Upper lobe of left lung (tissue), 6 donors: ENCODE data around the gene GNPTG. TPM values are rescaled to one million over a fixed set of nuclear protein-coding genes. Genes with fewer than 3 reads are reported as not detected.
A peak's percentile ranks its signal among the peaks of the same experiment; 100 is the strongest.

Experiments used
- ATAC-seq, 2 donors: fragments of 200-7000 bp; cut with Tn5 transposase; one replicate each; pipeline ENCODE4 v1.9.1; 2022; ENCODE audit warnings: mild to moderate bottlenecking in 2 of 2, moderate library complexity in 2 of 2; ENCODE audit not compliant: low FRiP score in 2 of 2
- DNase-seq, 2 donors: peaks; one replicate each; pipeline ENCODE4 v3.0.0-alpha.2; 2019 to 2020
- H3K27ac ChIP-seq, 4 donors: fragments of 200-600 bp; sonication (generic); one replicate each; pipeline ENCODE4 v1.5.1; 2016 to 2019
- H3K27me3 ChIP-seq, 4 donors: fragments of 200-600 bp; sonication (generic); one replicate each; pipeline ENCODE4 v1.5.1; 2017 to 2019
- H3K36me3 ChIP-seq, 4 donors: fragments of 200-600 bp; sonication (generic); one replicate each; pipeline ENCODE4 v1.5.1; 2016 to 2019
- H3K4me1 ChIP-seq, 4 donors: fragments of 200-600 bp; sonication (generic); one replicate each; pipeline ENCODE4 v1.5.1; 2018 to 2019
- H3K4me3 ChIP-seq, 4 donors: fragments of 200-600 bp; sonication (generic); one replicate each; pipeline ENCODE4 v1.5.1; 2017 to 2019; ENCODE audit warnings: mild to moderate bottlenecking in 2 of 4, moderate library complexity in 1 of 4
- H3K9me3 ChIP-seq, 4 donors: fragments of 200-600 bp; sonication (generic); one replicate each; pipeline ENCODE4 v1.5.1; 2018 to 2019
- EP300 ChIP-seq, 4 donors: sonication (generic); formaldehyde crosslinking; IDR thresholded peaks; one replicate each; pipeline ENCODE4 v1.5.1; 2017; ENCODE audit warnings: antibody characterized with exemption in 4 of 4, control low read depth in 2 of 4
- POLR2A ChIP-seq, 4 donors: fragments of 450-650 bp; IDR thresholded peaks; one replicate each; pipeline ENCODE4 v1.5.1; 2016 to 2017; ENCODE audit warnings: antibody characterized with exemption in 4 of 4, mild to moderate bottlenecking in 2 of 4
- POLR2AphosphoS5 ChIP-seq, 2 donors: sonication (generic); formaldehyde crosslinking; IDR thresholded peaks; one replicate each; pipeline ENCODE4 v1.5.1; 2017; ENCODE audit warnings: antibody characterized with exemption in 2 of 2
- WGBS, 2 donors: methylation state at CpG; one replicate each; pipeline ENCODE4 v1.1.5; 2017 to 2018; 5-methylcytosine and 5-hydroxymethylcytosine counted together
- total RNA-seq, 6 donors: library from RNA; depleted of rRNA in 4 of 6; stranded (reverse); fragments of >200 nt in 4 of 6; gene quantifications; one replicate each; pipeline versions ENCODE4 v1.1.0 to v1.2.1, GENCODE V29; 2016 to 2021
- TF ChIP-seq, protein P1 (sequence below), 6 experiments: fragments of 450-650 bp in 4 of 6; fragments of 200-600 bp in 2 of 6; sonication (generic) in 2 of 6; IDR thresholded peaks; one replicate each; pipeline ENCODE4 v1.5.1; 2016 to 2019; ENCODE audit warnings: antibody characterized with exemption in 6 of 6
- donor health status: DM: no; HTN: no; CAD: no; lungs with moderate emphysema.
- donor health status: DM: no; HTN: yes; CAD: no; lungs with severe emphysema.

The GNPTG gene
- total RNA-seq, 6 donors from 2014 or later = 32.8 to 106 (median 93.0) TPM

DNA sequence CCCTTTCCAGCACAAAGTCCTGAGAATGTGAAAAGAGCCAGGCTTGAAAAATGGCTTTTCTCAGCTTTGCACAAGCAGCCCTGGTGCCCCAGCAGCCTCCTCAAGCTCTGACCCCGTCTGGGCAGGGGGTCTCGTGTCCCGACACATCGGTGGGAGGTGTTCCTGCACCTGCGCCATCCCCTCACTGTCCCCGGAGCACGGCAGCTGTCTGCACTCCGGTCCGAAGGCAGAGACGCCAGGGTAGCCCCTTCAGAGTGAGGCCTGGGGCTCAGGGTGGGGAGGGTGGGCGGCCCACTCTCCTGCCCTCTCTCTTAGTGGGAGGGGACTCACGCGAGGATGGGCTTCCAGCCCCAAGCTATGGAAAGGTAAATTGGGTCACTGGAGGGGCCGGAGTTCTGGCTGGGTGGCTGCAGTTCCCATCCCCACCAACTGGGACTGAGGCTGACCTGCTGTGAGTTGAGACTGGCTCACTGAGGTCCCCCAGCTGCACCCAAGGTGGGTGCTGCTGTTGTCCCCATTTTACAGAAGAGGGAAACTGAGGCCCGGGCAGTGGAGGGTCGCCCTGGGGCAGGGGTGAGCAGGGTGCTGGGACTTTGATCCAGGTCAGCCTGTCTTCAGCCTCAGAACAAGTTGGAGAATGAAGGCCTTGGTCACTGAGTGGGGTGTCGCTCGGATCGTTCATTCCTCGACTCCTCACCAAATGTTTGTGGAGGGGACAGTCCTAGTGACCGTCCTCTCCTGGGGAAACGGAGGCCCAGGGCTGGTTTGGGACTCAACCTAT lies 20.6 kb upstream of the GNPTG start:
- no peak for ATAC-seq
- TF ChIP-seq, protein P1, sequence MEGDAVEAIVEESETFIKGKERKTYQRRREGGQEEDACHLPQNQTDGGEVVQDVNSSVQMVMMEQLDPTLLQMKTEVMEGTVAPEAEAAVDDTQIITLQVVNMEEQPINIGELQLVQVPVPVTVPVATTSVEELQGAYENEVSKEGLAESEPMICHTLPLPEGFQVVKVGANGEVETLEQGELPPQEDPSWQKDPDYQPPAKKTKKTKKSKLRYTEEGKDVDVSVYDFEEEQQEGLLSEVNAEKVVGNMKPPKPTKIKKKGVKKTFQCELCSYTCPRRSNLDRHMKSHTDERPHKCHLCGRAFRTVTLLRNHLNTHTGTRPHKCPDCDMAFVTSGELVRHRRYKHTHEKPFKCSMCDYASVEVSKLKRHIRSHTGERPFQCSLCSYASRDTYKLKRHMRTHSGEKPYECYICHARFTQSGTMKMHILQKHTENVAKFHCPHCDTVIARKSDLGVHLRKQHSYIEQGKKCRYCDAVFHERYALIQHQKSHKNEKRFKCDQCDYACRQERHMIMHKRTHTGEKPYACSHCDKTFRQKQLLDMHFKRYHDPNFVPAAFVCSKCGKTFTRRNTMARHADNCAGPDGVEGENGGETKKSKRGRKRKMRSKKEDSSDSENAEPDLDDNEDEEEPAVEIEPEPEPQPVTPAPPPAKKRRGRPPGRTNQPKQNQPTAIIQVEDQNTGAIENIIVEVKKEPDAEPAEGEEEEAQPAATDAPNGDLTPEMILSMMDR (IDR thresholded peaks at IDR 0.05) = peak in 1 of 6 experiments; percentile 8
- TF ChIP-seq POLR2AphosphoS5 (IDR thresholded peaks at IDR 0.05) = no peak
- TF ChIP-seq EP300 (IDR thresholded peaks at IDR 0.05) = no peak
- no peak for TF ChIP-seq POLR2A (IDR thresholded peaks at IDR 0.05)
- WGBS, 2 donors = 44 to 64% methylated on average over 5 to 22 of the region's 22 CpGs
- Histone ChIP-seq H3K9me3 (peaks cover 0 to 6% (median 4%) of the 10 kb centered on the region in 4 donors), H3K27ac (peak overlapping the region; percentile 45 to 74 (median 62)), H3K4me3 (peak overlapping the region in 3 of 4 donors; percentile 49 to 64 (median 56)), H3K27me3 (peaks cover 0 to 44% (median 26%) of the 10 kb centered on the region in 4 donors), H3K4me1 (peaks cover 28 to 42% (median 36%) of the 10 kb centered on the region in 4 donors), H3K36me3 (peaks cover 0 to 9% (median 5%) of the 10 kb centered on the region in 4 donors)
- DNase-seq = peak in 1 of 2 donors; percentile 58

DNA sequence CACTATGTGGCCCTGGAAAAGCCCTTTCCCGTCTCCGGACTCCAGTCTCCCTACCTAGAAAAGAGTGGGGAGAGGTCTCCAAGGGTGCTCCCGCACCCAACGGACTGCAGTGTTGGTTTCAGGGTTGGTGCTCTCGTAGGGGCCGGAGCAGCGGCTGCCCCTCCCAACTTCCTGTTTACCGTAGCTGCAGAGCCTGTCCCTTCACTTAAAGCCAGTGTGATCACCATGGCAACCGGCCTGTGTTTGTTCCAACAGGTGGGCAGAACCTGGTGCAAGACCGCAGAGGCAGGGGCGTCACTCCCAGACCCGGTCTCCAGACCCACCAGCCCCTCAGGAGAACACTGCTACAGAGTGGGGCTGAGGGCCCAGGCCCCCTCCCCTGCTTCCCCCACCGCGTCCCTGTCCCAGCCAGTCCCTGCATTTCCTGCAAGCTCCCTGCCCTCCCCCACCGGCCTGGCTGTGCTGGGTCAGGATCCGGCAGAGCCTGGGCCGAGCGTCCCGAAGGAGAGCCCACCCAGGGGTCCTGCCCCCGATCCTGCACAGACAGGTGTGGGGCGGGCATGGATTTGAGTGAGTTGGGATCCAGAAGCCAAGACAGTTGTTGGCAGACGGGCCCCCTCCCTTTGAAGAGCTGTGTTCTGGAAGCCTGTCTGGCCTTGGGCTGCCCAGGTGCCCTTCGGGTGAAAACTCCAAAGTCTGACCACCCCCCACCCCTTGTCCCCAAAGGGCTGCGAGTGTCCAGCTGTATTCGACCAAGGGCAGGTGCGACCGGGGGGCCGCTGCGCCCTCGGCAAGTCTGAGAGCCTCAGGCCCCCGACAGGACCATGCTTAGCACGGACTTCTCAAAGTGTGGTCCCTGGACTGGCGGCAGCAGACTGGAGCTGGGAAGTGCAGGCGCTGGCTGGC lies 19.8 kb upstream of the GNPTG start:
- Histone ChIP-seq H3K36me3 (peaks cover 0 to 9% (median 2%) of the 10 kb centered on the region in 4 donors), H3K9me3 (peaks cover 0 to 6% (median 4%) of the 10 kb centered on the region in 4 donors), H3K27me3 (peaks cover 0 to 44% (median 26%) of the 10 kb centered on the region in 4 donors), H3K4me3 (peak overlapping the region in 3 of 4 donors; percentile 49 to 64 (median 56)), H3K27ac (peak overlapping the region; percentile 45 to 74 (median 62)), H3K4me1 (peaks cover 28 to 42% (median 36%) of the 10 kb centered on the region in 4 donors)
- TF ChIP-seq POLR2AphosphoS5 (IDR thresholded peaks at IDR 0.05) = peak in 1 of 2 donors; percentile 37
- TF ChIP-seq, protein P1 (IDR thresholded peaks at IDR 0.05) = no peak
- peak in 2 of 4 donors; percentile 16 to 33 for TF ChIP-seq POLR2A (IDR thresholded peaks at IDR 0.05)
- peak in 1 of 4 donors; percentile 3 for TF ChIP-seq EP300 (IDR thresholded peaks at IDR 0.05)
- DNase-seq (peak; percentile 76 to 82), ATAC-seq (peak; percentile 34 to 60)
- WGBS, 2 donors = 6 to 12% methylated on average over 13 to 19 of the region's 34 CpGs

- peaks cover 28 to 42% (median 36%) of the 10 kb centered on the region in 4 donors for H3K4me1 ChIP-seq
- peak overlapping the region; percentile 36 to 64 (median 52) for H3K4me3 ChIP-seq
- peaks cover 0 to 6% (median 4%) of the 10 kb centered on the region in 4 donors for H3K9me3 ChIP-seq
- no peak for DNase-seq
- peak overlapping the region; percentile 45 to 74 (median 62) for H3K27ac ChIP-seq
- 8 to 10% methylated on average over 15 to 17 of the region's 26 CpGs for WGBS, 2 donors
- no peak for ATAC-seq
- peaks cover 0 to 44% (median 26%) of the 10 kb centered on the region in 4 donors for H3K27me3 ChIP-seq
- peaks cover 0 to 4% (median 0%) of the 10 kb centered on the region in 4 donors for H3K36me3 ChIP-seq
- TF ChIP-seq EP300 (IDR thresholded peaks at IDR 0.05) = no peak
- no peak for TF ChIP-seq POLR2A (IDR thresholded peaks at IDR 0.05)
- TF ChIP-seq, protein P1 (IDR thresholded peaks at IDR 0.05) = no peak
- no peak for TF ChIP-seq POLR2AphosphoS5 (IDR thresholded peaks at IDR 0.05)
Measured at GRCh38 chr16:1332618-1333148, 19.0 kb upstream of the GNPTG start.

- peaks cover 28 to 46% (median 39%) of the 10 kb centered on the region in 4 donors for H3K4me1 ChIP-seq
- DNase-seq = peak; percentile 55 to 93
- no peaks in the 10 kb centered on the region for H3K36me3 ChIP-seq
- peak within 1 kb of the TSS; percentile 45 to 74 (median 62) for H3K27ac ChIP-seq
- TF ChIP-seq, protein P1 (IDR thresholded peaks at IDR 0.05) = no peak
- peak in 1 of 2 donors; percentile 33 for TF ChIP-seq POLR2AphosphoS5 (IDR thresholded peaks at IDR 0.05)
- TF ChIP-seq POLR2A (IDR thresholded peaks at IDR 0.05) = peak in 1 of 4 donors; percentile 35
- TF ChIP-seq EP300 (IDR thresholded peaks at IDR 0.05) = no peak
- H3K4me3 ChIP-seq = peak within 1 kb of the TSS; percentile 49 to 64 (median 59)
- WGBS, 2 donors = 0% methylated on average over 26 of the region's 83 CpGs; no CpG with 5 or more reads in 1 of the 2 donors
- H3K27me3 ChIP-seq = peaks cover 0 to 44% (median 26%) of the 10 kb centered on the region in 4 donors
- ATAC-seq = peak in 1 of 2 donors; percentile 78
- H3K9me3 ChIP-seq = peaks cover 0 to 6% (median 4%) of the 10 kb centered on the region in 4 donors
Measured at GRCh38 chr16:1333149-1333812, 18.4 kb upstream of the GNPTG start, which contains the start of gene BAIAP3. Gene BAIAP3 (plus strand): TSS chr16:1333645. CDS start chr16:1338550, 4,905 bp downstream.
